GM21367 (cell line): ENCODE measurements around the gene SEPTIN12.

Experiments
- ATAC-seq: cut with Tn5 transposase; IDR thresholded peaks from one replicate; pipeline ENCODE4 v1.9.1; 2021; ENCODE audit not compliant: unreplicated experiment

The SEPTIN12 gene

GRCh38 chr16:4787627-4788482 is at the start of gene SEPTIN12:
Gene SEPTIN12 (minus strand): TSS chr16:4788345. CDS start chr16:4787645, 700 bp downstream.
- ATAC-seq: no peak

- ATAC-seq: no peak
Measured at GRCh38 chr16:4836727-4837126, 48.6 kb upstream of the SEPTIN12 start.

GRCh38 chr16:4833584-4833983 is 45.4 kb upstream of the SEPTIN12 start:
- ATAC-seq: no peak

GRCh38 chr16:4832698-4833343 is 44.7 kb upstream of the SEPTIN12 start:
- no peak for ATAC-seq

GRCh38 chr16:4831616-4832015 is 43.5 kb upstream of the SEPTIN12 start:
- no peak for ATAC-seq

- no peak for ATAC-seq
Measured at GRCh38 chr16:4830408-4830807, 42.3 kb upstream of the SEPTIN12 start.

GRCh38 chr16:4828567-4829321 is 40.6 kb upstream of the SEPTIN12 start:
- no peak for ATAC-seq

- ATAC-seq: no peak
Measured at GRCh38 chr16:4826980-4827379, 38.8 kb upstream of the SEPTIN12 start.

- ATAC-seq: no peak
Measured at GRCh38 chr16:4826526-4826925, 38.4 kb upstream of the SEPTIN12 start.

- no peak for ATAC-seq
Measured at GRCh38 chr16:4825196-4825595, 37.1 kb upstream of the SEPTIN12 start.

- no peak for ATAC-seq
Measured at GRCh38 chr16:4820652-4821051, 32.5 kb upstream of the SEPTIN12 start.

- ATAC-seq: no peak
Measured at GRCh38 chr16:4814542-4815173, 26.5 kb upstream of the SEPTIN12 start.

GRCh38 chr16:4814046-4814445 is 25.9 kb upstream of the SEPTIN12 start:
- no peak for ATAC-seq

GRCh38 chr16:4813251-4814003 is 25.3 kb upstream of the SEPTIN12 start:
- no peak for ATAC-seq

GRCh38 chr16:4811773-4812172 is 23.6 kb upstream of the SEPTIN12 start:
- no peak for ATAC-seq

- no peak for ATAC-seq
Measured at GRCh38 chr16:4811242-4811641, 23.1 kb upstream of the SEPTIN12 start.

GRCh38 chr16:4806280-4806679 is 18.1 kb upstream of the SEPTIN12 start:
- ATAC-seq: no peak

GRCh38 chr16:4805231-4805630 is 17.1 kb upstream of the SEPTIN12 start:
- ATAC-seq: no peak

GRCh38 chr16:4803898-4804762 is 16.0 kb upstream of the SEPTIN12 start:
- no peak for ATAC-seq
